ENCODE measurements around the gene CCDC43. TPM values are rescaled to one million over a fixed set of nuclear protein-coding genes. Genes with fewer than 3 reads are reported as not detected.

The CCDC43 gene
- total and polyA plus RNA-seq, 2 donors (not counting 3 experiments of a cell fraction or from before 2014, with no cell fraction given) = 5.9 to 31.7 TPM

DNA sequence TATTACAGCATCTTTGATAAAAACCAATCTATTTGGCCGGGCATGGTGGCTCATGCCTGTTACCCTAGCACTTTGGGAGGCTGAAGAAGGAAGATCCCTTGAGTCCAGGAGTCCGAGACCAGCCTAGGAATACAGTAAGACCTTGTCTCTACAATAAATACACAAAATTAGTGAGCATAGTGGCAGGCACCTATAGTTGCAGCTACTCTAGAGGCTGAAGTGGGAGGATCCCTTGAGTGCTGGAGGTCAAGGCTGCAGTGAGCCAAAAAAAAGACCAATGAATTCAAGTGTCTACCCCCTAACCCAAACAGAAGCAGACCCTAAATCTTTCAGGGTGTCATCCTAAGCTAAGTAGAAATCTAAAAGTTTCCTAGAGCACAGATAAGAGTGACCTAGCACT, 40.6 kb downstream of the CCDC43 start:
- no peaks in the 10 kb centered on the region for H3K4me1 ChIP-seq (ENCODE audit: control insufficient read depth, extremely low read depth, insufficient read depth, low read length)
- BruUV-seq (replicated peaks) = no TSS peak
- H4K20me1 ChIP-seq (replicated peaks; ENCODE audit: control insufficient read depth, extremely low read depth, insufficient read depth, low read length) = no peaks in the 10 kb centered on the region
- H3K4me3 ChIP-seq (replicated peaks in 1 of 3; ENCODE audit: insufficient read depth in 1 of 3, low read depth in 1 of 3, low read length in 3 of 3) = no peak overlapping the region
- no peaks in the 10 kb centered on the region for H3K9me1 ChIP-seq (replicated peaks; ENCODE audit: control insufficient read depth, extremely low read depth, insufficient read depth, low read length)
- no peak overlapping the region for H3K27ac ChIP-seq (ENCODE audit: insufficient read depth, low read depth, low read length)
- no peaks in the 10 kb centered on the region for H3K79me2 ChIP-seq (ENCODE audit: control insufficient read depth, insufficient read depth, low read length)
- dilution Hi-C loops (cut with MboI; ENCODE audit: extremely low pct_ligation_motif_present, low sequenced_read_pairs) (no loop called here), intact Hi-C loops (cut with micrococcal nuclease) (no loop called here)
- CTCF ChIA-PET = interaction anchor here (1.0 to 1.6 kb wide), 4 partner anchors 12 to 67 kb away, joined by 3 to 5 read pairs (median 4); no protein-coding TSS in a partner anchor
- FAIRE-seq (no peak), DNase-seq (ENCODE audit: low read depth, low spot score) (no peak)
- no peaks in the 10 kb centered on the region for H3K9me3 ChIP-seq (replicated peaks; ENCODE audit: control insufficient read depth, insufficient read depth, low read length)
- H3K36me3 ChIP-seq (ENCODE audit: control insufficient read depth in 2 of 2, extremely low read depth in 1 of 2, insufficient read depth in 2 of 2, low read length in 2 of 2) = no peaks in the 10 kb centered on the region
- H3K9ac ChIP-seq (replicated peaks; ENCODE audit: extremely low read depth, insufficient read depth, low read length) = no peak overlapping the region
- H3K4me2 ChIP-seq (ENCODE audit: insufficient read depth, low read length) = no peak overlapping the region
- TF ChIP-seq CTCF (IDR thresholded peaks at IDR 0.05; ENCODE audit: extremely low read depth in 1 of 2, insufficient read depth in 1 of 2, low read depth in 1 of 2, low read length in 2 of 2) = no peak
- no peak for TF ChIP-seq EZH2 (IDR thresholded peaks at IDR 0.05; ENCODE audit: borderline replicate concordance, low read depth, low read length, severe bottlenecking)
- no peak overlapping the region for H2AFZ ChIP-seq (ENCODE audit: low read depth, low read length)
- POLR2A ChIA-PET = interaction anchor here (0.6 kb wide), 1 partner anchor 194 kb away, joined by 3 read pairs; no protein-coding TSS in a partner anchor
- peaks cover 12 to 16% of the 10 kb centered on the region in 2 experiments for H3K27me3 ChIP-seq (ENCODE audit: control insufficient read depth in 2 of 2, insufficient read depth in 2 of 2, low read length in 2 of 2)

GRCh38 chr17:44647736-44648135, 41.8 kb downstream of the CCDC43 start:
- Histone ChIP-seq H3K9me1 (replicated peaks; ENCODE audit: control insufficient read depth, extremely low read depth, insufficient read depth, low read length) (no peaks in the 10 kb centered on the region), H3K27me3 (ENCODE audit: control insufficient read depth in 2 of 2, insufficient read depth in 2 of 2, low read length in 2 of 2) (peaks cover 5 to 18% of the 10 kb centered on the region in 2 experiments), H3K4me1 (ENCODE audit: control insufficient read depth, extremely low read depth, insufficient read depth, low read length) (no peaks in the 10 kb centered on the region), H3K27ac (ENCODE audit: insufficient read depth, low read depth, low read length) (no peak overlapping the region), H3K9me3 (replicated peaks; ENCODE audit: control insufficient read depth, insufficient read depth, low read length) (no peaks in the 10 kb centered on the region), H4K20me1 (replicated peaks; ENCODE audit: control insufficient read depth, extremely low read depth, insufficient read depth, low read length) (no peaks in the 10 kb centered on the region), H3K4me2 (ENCODE audit: insufficient read depth, low read length) (no peak overlapping the region), H3K4me3 (replicated peaks in 1 of 3; ENCODE audit: insufficient read depth in 1 of 3, low read depth in 1 of 3, low read length in 3 of 3) (no peak overlapping the region), H2AFZ (ENCODE audit: low read depth, low read length) (no peak overlapping the region), H3K9ac (replicated peaks; ENCODE audit: extremely low read depth, insufficient read depth, low read length) (no peak overlapping the region), H3K79me2 (ENCODE audit: control insufficient read depth, insufficient read depth, low read length) (no peaks in the 10 kb centered on the region), H3K36me3 (ENCODE audit: control insufficient read depth in 2 of 2, extremely low read depth in 1 of 2, insufficient read depth in 2 of 2, low read length in 2 of 2) (no peaks in the 10 kb centered on the region)
- intact Hi-C loops (cut with micrococcal nuclease) = no loop called here
- no TSS peak for BruUV-seq (replicated peaks)
- FAIRE-seq = no peak
- DNase-seq (ENCODE audit: low read depth, low spot score) = no peak
- dilution Hi-C loops (cut with MboI; ENCODE audit: extremely low pct_ligation_motif_present, low sequenced_read_pairs) = no loop called here
- POLR2A ChIA-PET = interaction anchor here (0.7 kb wide), 1 partner anchor 187 kb away, joined by 13 read pairs; no protein-coding TSS in a partner anchor
- CTCF ChIA-PET = interaction anchor here (1.2 to 2.1 kb wide), 2 partner anchors 11 to 23 kb away, joined by 4 to 6 read pairs; no protein-coding TSS in a partner anchor
- TF ChIP-seq JUN (IDR thresholded peaks at IDR 0.05; ENCODE audit: borderline replicate concordance, insufficient read depth, insufficient read length, low read depth) (no peak), POLR2AphosphoS5 (IDR thresholded peaks at IDR 0.05; ENCODE audit: insufficient read depth, low read depth, low read length) (no peak), FOS (IDR thresholded peaks at IDR 0.05; ENCODE audit: borderline replicate concordance, insufficient read depth, low read length) (no peak), MYC (IDR thresholded peaks at IDR 0.05; ENCODE audit: low read depth, low read length) (no peak), CTCF (IDR thresholded peaks at IDR 0.05; ENCODE audit: extremely low read depth in 1 of 2, insufficient read depth in 1 of 2, low read depth in 1 of 2, low read length in 2 of 2) (no peak), POLR2A (IDR thresholded peaks at IDR 0.05; ENCODE audit: low read depth, low read length) (no peak), EZH2 (IDR thresholded peaks at IDR 0.05; ENCODE audit: borderline replicate concordance, low read depth, low read length, severe bottlenecking) (no peak), GATA2 (IDR thresholded peaks at IDR 0.05; ENCODE audit: insufficient read depth, insufficient read length, low read depth, low read length) (no peak)
- TF ChIP-seq, protein P1, sequence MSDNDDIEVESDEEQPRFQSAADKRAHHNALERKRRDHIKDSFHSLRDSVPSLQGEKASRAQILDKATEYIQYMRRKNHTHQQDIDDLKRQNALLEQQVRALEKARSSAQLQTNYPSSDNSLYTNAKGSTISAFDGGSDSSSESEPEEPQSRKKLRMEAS (IDR thresholded peaks at IDR 0.05; ENCODE audit: insufficient read depth, insufficient read length) = no peak

All from endothelial cell of umbilical vein (primary cell).